ENCODE measurements around the gene RAP1GAP2.
"Not testable (repeated sequence)": the region's sequence is repeated elsewhere in the genome, so short reads cannot be mapped to it uniquely, and the experiment has no call there.

RAP1GAP2 gene

GRCh38 chr17:2785376-2785775 is 10.9 kb upstream of the RAP1GAP2 start:
- not testable (repeated sequence) for DNase-seq (ENCODE audit: low read depth in 1 of 2, low spot score in 1 of 2)

DNA sequence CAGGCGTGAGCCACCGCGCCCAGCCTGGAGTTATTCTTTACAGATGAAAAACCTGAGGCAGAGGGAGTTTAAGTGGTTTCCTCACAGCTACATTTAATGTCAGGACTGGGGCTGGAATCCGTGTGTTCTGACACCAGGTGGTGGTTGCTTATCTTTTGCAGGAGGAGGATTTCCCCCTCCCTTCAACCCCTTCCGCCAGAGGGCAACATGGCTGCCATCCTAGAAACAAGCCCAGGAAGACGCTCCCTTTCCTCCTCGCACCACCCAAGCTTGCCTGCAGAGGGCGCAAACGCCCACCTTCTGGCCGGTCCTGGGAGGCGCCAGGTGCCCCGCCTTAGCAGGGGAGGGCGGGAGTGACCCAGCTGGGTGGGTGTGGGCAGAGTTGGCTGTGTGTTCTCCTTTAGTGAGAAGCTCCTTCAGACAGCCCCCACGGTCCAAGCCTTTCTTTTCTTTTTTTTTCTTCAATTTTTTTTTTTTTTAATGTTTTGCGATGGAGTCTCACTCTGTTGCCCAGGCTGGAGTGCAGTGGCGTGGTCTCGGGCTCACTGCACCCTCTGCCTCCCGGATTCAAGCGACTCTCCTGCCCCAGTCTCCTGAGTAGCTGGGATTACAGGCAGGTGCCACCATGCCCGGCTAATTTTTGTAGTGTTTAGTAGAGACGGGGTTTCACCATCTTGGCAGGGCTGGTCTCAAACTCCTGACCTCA is 9.9 kb upstream of the RAP1GAP2 start:
- DNase-seq (ENCODE audit: low read depth in 1 of 2, low spot score in 1 of 2): peak; percentile 81 to 87

DNA sequence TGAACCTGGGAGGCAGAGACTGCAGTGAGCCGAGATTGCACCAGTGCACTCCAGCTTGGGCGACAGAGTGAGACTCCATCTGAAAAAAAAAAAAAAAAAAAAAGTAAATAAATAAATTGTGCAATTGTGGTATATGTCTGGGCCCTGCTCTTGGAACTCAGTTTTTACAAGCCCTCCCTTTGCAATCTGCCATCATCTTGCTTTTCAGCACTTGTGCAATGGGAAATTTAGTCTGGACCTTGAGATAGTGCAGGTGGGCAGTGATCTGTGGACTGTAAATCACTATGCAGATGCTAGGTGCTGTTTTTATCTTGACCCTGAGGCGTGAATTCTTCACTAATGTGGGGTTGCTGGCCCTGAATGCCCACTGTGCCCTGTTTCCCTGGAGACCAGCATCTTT is 6.5 kb upstream of the RAP1GAP2 start:
- no peak for DNase-seq (ENCODE audit: low read depth in 1 of 2, low spot score in 1 of 2)

DNA sequence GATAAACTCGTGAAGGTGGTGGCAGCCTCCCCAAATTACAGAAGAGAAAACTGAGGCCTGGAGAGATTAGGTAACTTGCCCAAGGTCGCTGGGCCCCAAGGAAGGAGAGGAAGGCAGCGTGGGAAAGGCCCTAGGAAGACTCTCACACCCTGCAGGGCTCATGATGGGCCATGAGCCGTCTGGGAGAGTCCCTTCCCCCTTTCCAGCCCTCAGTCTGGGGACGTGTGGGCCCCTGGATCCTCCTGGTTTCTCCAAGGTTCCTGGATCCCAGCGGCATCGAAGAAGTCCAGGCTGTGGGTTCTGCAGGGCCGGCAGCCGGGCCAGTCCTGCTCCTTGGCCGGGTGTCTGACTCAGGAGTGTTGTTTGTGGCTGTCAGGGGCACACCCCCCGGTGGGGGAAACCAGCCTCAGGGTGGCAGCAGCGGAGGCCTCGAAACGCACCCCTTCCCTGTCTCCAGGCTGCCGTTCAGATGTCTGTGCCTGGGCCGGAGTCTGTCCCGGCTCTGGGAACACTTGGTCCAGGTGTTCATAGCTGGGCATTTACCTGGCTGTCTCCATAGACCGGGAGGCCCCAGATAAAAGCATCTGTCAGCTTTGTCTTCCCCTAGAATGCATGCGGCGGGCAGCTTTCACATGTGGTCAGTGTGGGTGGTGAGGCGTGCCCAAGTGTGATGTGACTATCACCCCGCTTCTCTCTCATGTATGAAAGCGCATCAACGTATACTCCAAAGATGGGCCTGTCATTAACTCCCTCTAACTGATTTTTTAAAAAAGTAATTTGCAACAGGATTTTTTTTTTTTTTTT is 3.7 kb upstream of the RAP1GAP2 start:
- DNase-seq (ENCODE audit: low read depth in 1 of 2, low spot score in 1 of 2): no peak

DNA sequence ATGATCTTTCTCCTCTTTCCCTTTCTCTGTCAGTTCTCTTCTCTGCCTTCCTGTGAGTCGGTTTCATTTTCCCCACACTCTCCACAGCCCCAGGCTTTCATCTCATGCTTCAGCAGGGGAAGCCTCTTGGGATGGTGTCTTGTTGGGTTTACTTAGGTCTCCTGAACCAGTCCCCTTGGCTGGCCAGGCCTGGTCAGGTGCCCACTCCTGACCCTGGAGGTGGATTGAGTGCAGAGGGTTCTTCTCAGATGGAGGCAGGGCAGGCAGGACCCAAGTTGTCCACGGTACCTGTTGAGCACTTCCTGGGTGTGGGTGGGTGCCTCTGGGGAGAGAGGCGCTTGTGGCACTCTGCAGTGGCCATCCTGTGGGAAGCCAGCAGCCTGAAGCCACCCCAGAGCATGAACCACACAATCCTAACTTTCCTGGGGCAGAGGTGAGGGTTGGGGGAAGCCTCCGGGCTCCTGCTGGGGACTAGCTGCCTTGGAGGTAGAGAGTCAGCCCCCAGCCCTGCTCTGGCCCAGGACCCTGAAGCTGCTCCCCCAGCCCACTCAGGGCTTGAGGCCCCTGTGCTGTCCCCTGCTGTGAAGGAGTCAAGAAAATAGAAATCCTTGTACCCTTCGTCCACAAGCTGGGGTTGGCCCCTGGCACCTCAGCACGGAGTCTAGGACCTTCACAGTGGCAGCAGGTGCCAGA is 2.0 kb upstream of the RAP1GAP2 start:
- no peak for DNase-seq (ENCODE audit: low read depth in 1 of 2, low spot score in 1 of 2)

GRCh38 chr17:2795441-2796163 is 636 bp upstream of the RAP1GAP2 start:
- DNase-seq (ENCODE audit: low read depth in 1 of 2, low spot score in 1 of 2): no peak

- DNase-seq (ENCODE audit: low read depth in 1 of 2, low spot score in 1 of 2): no peak
Measured at GRCh38 chr17:2797226-2797625, 988 bp downstream of the RAP1GAP2 start.

- no peak for DNase-seq (ENCODE audit: low read depth in 1 of 2, low spot score in 1 of 2)
Measured at GRCh38 chr17:2797637-2798036, 1.4 kb downstream of the RAP1GAP2 start.

DNA sequence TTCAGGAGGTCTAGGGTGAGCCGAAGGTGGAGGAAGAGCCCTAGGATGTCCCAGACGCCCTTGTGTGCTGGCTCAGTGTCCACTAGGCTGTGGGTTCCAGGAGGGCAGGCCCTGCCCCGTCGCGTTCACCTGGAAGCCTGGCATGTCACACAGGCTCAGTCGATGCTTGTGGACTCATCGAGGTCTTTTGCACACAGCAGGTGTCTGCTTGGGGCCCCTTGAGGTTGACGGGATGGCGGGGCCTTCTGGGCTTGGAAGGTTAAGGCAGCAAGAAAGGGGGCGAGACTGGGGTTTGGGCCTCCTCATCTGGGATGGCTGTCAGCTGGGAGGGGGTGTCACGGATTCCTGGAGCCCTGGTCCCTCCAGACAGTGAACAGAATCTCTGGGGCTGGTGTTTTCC is 1.9 kb downstream of the RAP1GAP2 start:
- DNase-seq (ENCODE audit: low read depth in 1 of 2, low spot score in 1 of 2): no peak

DNA sequence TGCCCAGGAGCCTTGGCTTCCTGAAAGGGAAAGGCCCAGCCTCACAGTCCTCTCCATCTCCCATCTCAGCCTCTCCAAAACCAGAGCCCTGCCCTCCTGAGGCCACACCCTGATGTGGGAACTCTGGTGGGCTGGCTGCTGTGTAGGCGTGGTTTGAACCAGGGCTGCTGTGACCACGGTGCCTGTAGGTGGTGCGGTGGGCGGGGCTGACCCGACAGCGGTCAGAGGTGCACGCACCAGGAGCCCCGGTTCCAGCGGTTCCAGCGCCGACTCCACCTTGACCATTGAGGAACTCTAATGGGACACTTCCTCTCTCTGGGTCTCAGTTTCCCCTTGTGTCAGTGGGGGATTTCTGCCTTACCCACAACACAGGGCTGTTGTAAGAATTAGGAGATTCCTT is 2.4 kb downstream of the RAP1GAP2 start:
- no peak for DNase-seq (ENCODE audit: low read depth in 1 of 2, low spot score in 1 of 2)

GRCh38 chr17:2799653-2800052 is 3.4 kb downstream of the RAP1GAP2 start:
- DNase-seq (ENCODE audit: low read depth in 1 of 2, low spot score in 1 of 2): no peak

GRCh38 chr17:2800367-2800766 is 4.1 kb downstream of the RAP1GAP2 start:
- DNase-seq (ENCODE audit: low read depth in 1 of 2, low spot score in 1 of 2): no peak

- DNase-seq (ENCODE audit: low read depth in 1 of 2, low spot score in 1 of 2): no peak
Measured at GRCh38 chr17:2801841-2802240, 5.6 kb downstream of the RAP1GAP2 start.

GRCh38 chr17:2802574-2802973 is 6.3 kb downstream of the RAP1GAP2 start:
- DNase-seq (ENCODE audit: low read depth in 1 of 2, low spot score in 1 of 2): no peak

GRCh38 chr17:2803386-2803785 is 7.1 kb downstream of the RAP1GAP2 start:
- DNase-seq (ENCODE audit: low read depth in 1 of 2, low spot score in 1 of 2): no peak

GRCh38 chr17:2803971-2804370 is 7.7 kb downstream of the RAP1GAP2 start:
- DNase-seq (ENCODE audit: low read depth in 1 of 2, low spot score in 1 of 2): no peak

GRCh38 chr17:2804912-2805311 is 8.7 kb downstream of the RAP1GAP2 start:
- no peak for DNase-seq (ENCODE audit: low read depth in 1 of 2, low spot score in 1 of 2)

- no peak for DNase-seq (ENCODE audit: low read depth in 1 of 2, low spot score in 1 of 2)
Measured at GRCh38 chr17:2805961-2806360, 9.7 kb downstream of the RAP1GAP2 start.

DNA sequence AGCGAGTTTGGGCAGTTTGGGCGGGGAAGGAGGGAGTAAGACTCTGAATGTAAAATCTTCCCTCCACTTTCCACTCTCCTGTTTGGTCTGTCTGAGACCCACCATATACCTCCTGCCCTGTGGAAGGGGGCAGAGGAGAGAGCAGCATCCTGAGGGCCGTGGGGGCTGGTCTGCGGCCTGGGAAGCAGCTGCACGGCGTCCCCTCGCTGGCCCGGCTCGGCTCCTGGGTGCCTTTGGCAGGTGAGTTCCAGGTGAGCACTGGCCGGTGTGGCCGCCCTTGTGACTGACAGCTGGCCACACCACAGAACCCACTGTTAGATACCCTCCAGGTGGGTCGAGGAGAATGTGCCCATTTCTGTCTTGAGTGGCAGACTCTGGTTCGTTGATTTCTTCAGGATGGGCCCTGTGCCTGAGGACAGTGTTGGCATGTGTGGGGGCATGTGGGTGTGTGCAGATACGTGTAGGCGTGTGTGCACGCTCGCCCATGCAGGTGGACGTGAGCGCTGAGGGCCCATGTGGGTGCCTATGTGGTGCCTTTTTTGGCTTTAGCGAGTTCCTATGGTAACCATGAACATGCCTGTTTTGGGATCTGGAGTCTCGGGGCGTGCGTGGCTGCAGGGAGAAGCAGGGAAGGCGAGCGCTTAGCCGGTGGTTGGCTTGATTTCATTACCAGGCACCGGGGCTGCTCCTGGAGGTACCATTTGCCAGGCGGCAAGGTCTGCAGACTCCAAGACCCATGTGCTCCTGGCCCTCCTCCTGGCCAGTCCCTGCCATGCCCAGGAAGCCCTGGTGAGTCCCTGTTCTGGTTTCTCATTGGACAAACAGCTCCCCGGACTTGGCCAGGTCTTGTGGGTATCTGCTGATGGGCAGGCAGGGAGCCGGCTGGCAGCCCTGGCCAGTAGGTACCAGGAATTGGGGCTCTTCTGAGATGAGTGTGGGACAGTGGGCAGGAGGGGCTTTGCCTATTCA is 12.4 kb downstream of the RAP1GAP2 start:
- no peak for DNase-seq (ENCODE audit: low read depth in 1 of 2, low spot score in 1 of 2)

DNA sequence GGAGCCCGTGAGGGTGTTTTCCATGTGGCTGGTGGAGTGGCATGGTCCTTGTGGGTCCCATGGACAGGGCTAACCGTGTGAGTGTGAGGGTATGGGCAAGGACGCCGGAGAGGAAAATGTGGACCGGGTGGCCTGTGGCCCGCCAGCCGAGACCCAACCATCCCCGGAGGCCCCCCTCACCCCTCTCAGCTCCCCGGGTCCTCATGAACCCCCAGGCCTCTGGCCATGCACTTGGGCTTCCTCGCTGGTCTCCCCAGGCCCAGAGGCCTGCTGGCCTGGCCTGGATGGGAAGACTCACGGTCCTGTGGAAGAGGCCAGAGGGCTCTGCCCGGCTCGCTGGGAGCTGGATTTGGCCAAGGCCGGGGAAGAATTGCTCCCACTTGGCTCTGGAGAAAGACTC is 13.1 kb downstream of the RAP1GAP2 start:
- DNase-seq (ENCODE audit: low read depth in 1 of 2, low spot score in 1 of 2): no peak
